Measurements from ENCODE around the gene RIOK2.

RIOK2 gene

GRCh38 chr5:97224112-97224750 lies 41.2 kb upstream of the RIOK2 start:
- H2BK5ac ChIP-seq (ENCODE audit: low read length) = no peak overlapping the region
- no peaks in the 10 kb centered on the region for H3K4me1 ChIP-seq (ENCODE audit: control insufficient read depth, low read depth, low read length)
- H3K36me3 ChIP-seq (ENCODE audit: control insufficient read depth, insufficient read depth, low read length) = no peaks in the 10 kb centered on the region
- no peaks in the 10 kb centered on the region for H3K27me3 ChIP-seq (ENCODE audit: insufficient read depth, low read length, poor library complexity)
- H3K79me2 ChIP-seq (ENCODE audit: control insufficient read depth, insufficient read depth, low read length) = no peaks in the 10 kb centered on the region
- no peak overlapping the region for H3K18ac ChIP-seq (ENCODE audit: low read length)
- H4K5ac ChIP-seq (ENCODE audit: low read length) = no peak overlapping the region
- no peaks in the 10 kb centered on the region for H3K79me1 ChIP-seq (ENCODE audit: low read length)
- H3K56ac ChIP-seq (ENCODE audit: low read length) = no peak overlapping the region
- H3K23ac ChIP-seq (ENCODE audit: low read length) = no peak overlapping the region
- no peak overlapping the region for H4K8ac ChIP-seq (ENCODE audit: low read depth, low read length)
- H3K27ac ChIP-seq (ENCODE audit: low read depth, low read length) = no peak overlapping the region
- no peak for DNase-seq
- no peak overlapping the region for H2BK15ac ChIP-seq (replicated peaks; ENCODE audit: low read depth)
- H3K9ac ChIP-seq (ENCODE audit: low read length) = no peak overlapping the region
- no peak overlapping the region for H3K4me2 ChIP-seq (ENCODE audit: low read length)
- no peak overlapping the region for H2AK5ac ChIP-seq (ENCODE audit: low read length)
- H3K4me3 ChIP-seq (ENCODE audit: low read length) = no peak overlapping the region
- WGBS (ENCODE audit: extremely low coverage, insufficient coverage, low lambda C conversion rate) = no CpG with 5 or more reads among the region's 1 CpG
- no peak overlapping the region for H3K4ac ChIP-seq (ENCODE audit: low read depth, low read length)
- H2BK120ac ChIP-seq (ENCODE audit: low read depth, low read length) = no peak overlapping the region

- Histone ChIP-seq H4K8ac (ENCODE audit: low read depth, low read length) (no peak overlapping the region), H2BK120ac (ENCODE audit: low read depth, low read length) (no peak overlapping the region), H3K23ac (ENCODE audit: low read length) (no peak overlapping the region), H3K4me3 (ENCODE audit: low read length) (no peak overlapping the region), H2BK15ac (replicated peaks; ENCODE audit: low read depth) (no peak overlapping the region), H3K4ac (ENCODE audit: low read depth, low read length) (no peak overlapping the region), H2AK5ac (ENCODE audit: low read length) (no peak overlapping the region), H3K27ac (ENCODE audit: low read depth, low read length) (no peak overlapping the region), H4K5ac (ENCODE audit: low read length) (no peak overlapping the region), H3K9ac (ENCODE audit: low read length) (no peak overlapping the region), H3K36me3 (ENCODE audit: control insufficient read depth, insufficient read depth, low read length) (no peaks in the 10 kb centered on the region), H3K4me1 (ENCODE audit: control insufficient read depth, low read depth, low read length) (no peaks in the 10 kb centered on the region), H2BK5ac (ENCODE audit: low read length) (no peak overlapping the region), H3K18ac (ENCODE audit: low read length) (no peak overlapping the region), H3K79me2 (ENCODE audit: control insufficient read depth, insufficient read depth, low read length) (no peaks in the 10 kb centered on the region), H3K56ac (ENCODE audit: low read length) (no peak overlapping the region), H3K27me3 (ENCODE audit: insufficient read depth, low read length, poor library complexity) (no peaks in the 10 kb centered on the region), H3K4me2 (ENCODE audit: low read length) (no peak overlapping the region), H3K79me1 (ENCODE audit: low read length) (no peaks in the 10 kb centered on the region)
- WGBS (ENCODE audit: extremely low coverage, insufficient coverage, low lambda C conversion rate) = no CpG with 5 or more reads among the region's 2 CpGs
- no peak for DNase-seq
Observed at GRCh38 chr5:97223596-97223995, 40.5 kb upstream of the RIOK2 start.

- Histone ChIP-seq H2BK120ac (ENCODE audit: low read depth, low read length) (no peak overlapping the region), H4K8ac (ENCODE audit: low read depth, low read length) (no peak overlapping the region), H3K36me3 (ENCODE audit: control insufficient read depth, insufficient read depth, low read length) (no peaks in the 10 kb centered on the region), H3K4ac (ENCODE audit: low read depth, low read length) (no peak overlapping the region), H3K4me3 (ENCODE audit: low read length) (no peak overlapping the region), H3K56ac (ENCODE audit: low read length) (no peak overlapping the region), H3K23ac (ENCODE audit: low read length) (no peak overlapping the region), H3K4me2 (ENCODE audit: low read length) (no peak overlapping the region), H2AK5ac (ENCODE audit: low read length) (no peak overlapping the region), H3K79me1 (ENCODE audit: low read length) (no peaks in the 10 kb centered on the region), H4K5ac (ENCODE audit: low read length) (no peak overlapping the region), H3K79me2 (ENCODE audit: control insufficient read depth, insufficient read depth, low read length) (no peaks in the 10 kb centered on the region), H3K4me1 (ENCODE audit: control insufficient read depth, low read depth, low read length) (no peaks in the 10 kb centered on the region), H3K27ac (ENCODE audit: low read depth, low read length) (no peak overlapping the region), H3K9ac (ENCODE audit: low read length) (no peak overlapping the region), H2BK5ac (ENCODE audit: low read length) (no peak overlapping the region), H2BK15ac (replicated peaks; ENCODE audit: low read depth) (no peak overlapping the region), H3K18ac (ENCODE audit: low read length) (no peak overlapping the region), H3K27me3 (ENCODE audit: insufficient read depth, low read length, poor library complexity) (no peaks in the 10 kb centered on the region)
- WGBS (ENCODE audit: extremely low coverage, insufficient coverage, low lambda C conversion rate) = no CpG with 5 or more reads among the region's 2 CpGs
- no peak for DNase-seq
Observed at GRCh38 chr5:97209343-97209742, 26.3 kb upstream of the RIOK2 start.

GRCh38 chr5:97208714-97209113 lies 25.7 kb upstream of the RIOK2 start:
- no CpG with 5 or more reads among the region's 2 CpGs for WGBS (ENCODE audit: extremely low coverage, insufficient coverage, low lambda C conversion rate)
- no peaks in the 10 kb centered on the region for H3K27me3 ChIP-seq (ENCODE audit: insufficient read depth, low read length, poor library complexity)
- H3K79me1 ChIP-seq (ENCODE audit: low read length) = no peaks in the 10 kb centered on the region

GRCh38 chr5:97208184-97208713 lies 25.2 kb upstream of the RIOK2 start:
- Histone ChIP-seq H3K18ac (ENCODE audit: low read length) (no peak overlapping the region), H3K56ac (ENCODE audit: low read length) (no peak overlapping the region), H3K79me1 (ENCODE audit: low read length) (no peaks in the 10 kb centered on the region), H3K4me2 (ENCODE audit: low read length) (no peak overlapping the region), H3K27me3 (ENCODE audit: insufficient read depth, low read length, poor library complexity) (no peaks in the 10 kb centered on the region), H4K8ac (ENCODE audit: low read depth, low read length) (no peak overlapping the region), H3K9ac (ENCODE audit: low read length) (no peak overlapping the region), H2AK5ac (ENCODE audit: low read length) (no peak overlapping the region), H2BK15ac (replicated peaks; ENCODE audit: low read depth) (no peak overlapping the region), H3K36me3 (ENCODE audit: control insufficient read depth, insufficient read depth, low read length) (no peaks in the 10 kb centered on the region), H3K79me2 (ENCODE audit: control insufficient read depth, insufficient read depth, low read length) (no peaks in the 10 kb centered on the region), H2BK120ac (ENCODE audit: low read depth, low read length) (no peak overlapping the region), H3K27ac (ENCODE audit: low read depth, low read length) (no peak overlapping the region), H3K4ac (ENCODE audit: low read depth, low read length) (no peak overlapping the region), H3K23ac (ENCODE audit: low read length) (no peak overlapping the region), H3K4me1 (ENCODE audit: control insufficient read depth, low read depth, low read length) (no peaks in the 10 kb centered on the region), H4K5ac (ENCODE audit: low read length) (no peak overlapping the region), H3K4me3 (ENCODE audit: low read length) (no peak overlapping the region), H2BK5ac (ENCODE audit: low read length) (no peak overlapping the region)
- no CpG with 5 or more reads among the region's 6 CpGs for WGBS (ENCODE audit: extremely low coverage, insufficient coverage, low lambda C conversion rate)
- DNase-seq = no peak

More at GRCh38 chr5:97208714-97209113, 25.7 kb upstream of the RIOK2 start:
- no peaks in the 10 kb centered on the region for H3K79me2 ChIP-seq (ENCODE audit: control insufficient read depth, insufficient read depth, low read length)
- no peak overlapping the region for H2BK120ac ChIP-seq (ENCODE audit: low read depth, low read length)
- no peak overlapping the region for H3K4me3 ChIP-seq (ENCODE audit: low read length)
- no peak overlapping the region for H4K8ac ChIP-seq (ENCODE audit: low read depth, low read length)
- no peak overlapping the region for H3K23ac ChIP-seq (ENCODE audit: low read length)
- no peak overlapping the region for H2BK15ac ChIP-seq (replicated peaks; ENCODE audit: low read depth)
- no peak overlapping the region for H3K9ac ChIP-seq (ENCODE audit: low read length)
- no peak for DNase-seq
- no peak overlapping the region for H2BK5ac ChIP-seq (ENCODE audit: low read length)
- no peak overlapping the region for H4K5ac ChIP-seq (ENCODE audit: low read length)
- no peak overlapping the region for H3K27ac ChIP-seq (ENCODE audit: low read depth, low read length)
- H3K18ac ChIP-seq (ENCODE audit: low read length) = no peak overlapping the region
- H3K56ac ChIP-seq (ENCODE audit: low read length) = no peak overlapping the region
- H3K4me2 ChIP-seq (ENCODE audit: low read length) = no peak overlapping the region
- H3K4me1 ChIP-seq (ENCODE audit: control insufficient read depth, low read depth, low read length) = no peaks in the 10 kb centered on the region
- H3K36me3 ChIP-seq (ENCODE audit: control insufficient read depth, insufficient read depth, low read length) = no peaks in the 10 kb centered on the region
- H3K4ac ChIP-seq (ENCODE audit: low read depth, low read length) = no peak overlapping the region
- H2AK5ac ChIP-seq (ENCODE audit: low read length) = no peak overlapping the region

- no peaks in the 10 kb centered on the region for H3K36me3 ChIP-seq (ENCODE audit: control insufficient read depth, insufficient read depth, low read length)
- H2BK120ac ChIP-seq (ENCODE audit: low read depth, low read length) = no peak overlapping the region
- no peak overlapping the region for H3K9ac ChIP-seq (ENCODE audit: low read length)
- H3K4me2 ChIP-seq (ENCODE audit: low read length) = no peak overlapping the region
- H3K79me1 ChIP-seq (ENCODE audit: low read length) = no peaks in the 10 kb centered on the region
- H2BK15ac ChIP-seq (replicated peaks; ENCODE audit: low read depth) = no peak overlapping the region
- H3K27me3 ChIP-seq (ENCODE audit: insufficient read depth, low read length, poor library complexity) = no peaks in the 10 kb centered on the region
- no peak overlapping the region for H3K56ac ChIP-seq (ENCODE audit: low read length)
- no peak overlapping the region for H3K23ac ChIP-seq (ENCODE audit: low read length)
- no peaks in the 10 kb centered on the region for H3K4me1 ChIP-seq (ENCODE audit: control insufficient read depth, low read depth, low read length)
- DNase-seq = no peak
- no peak overlapping the region for H2BK5ac ChIP-seq (ENCODE audit: low read length)
- H3K4ac ChIP-seq (ENCODE audit: low read depth, low read length) = no peak overlapping the region
- no peak overlapping the region for H4K8ac ChIP-seq (ENCODE audit: low read depth, low read length)
- H4K5ac ChIP-seq (ENCODE audit: low read length) = no peak overlapping the region
- no CpG with 5 or more reads among the region's 2 CpGs for WGBS (ENCODE audit: extremely low coverage, insufficient coverage, low lambda C conversion rate)
- H2AK5ac ChIP-seq (ENCODE audit: low read length) = no peak overlapping the region
- H3K18ac ChIP-seq (ENCODE audit: low read length) = no peak overlapping the region
- H3K4me3 ChIP-seq (ENCODE audit: low read length) = no peak overlapping the region
- no peak overlapping the region for H3K27ac ChIP-seq (ENCODE audit: low read depth, low read length)
- no peaks in the 10 kb centered on the region for H3K79me2 ChIP-seq (ENCODE audit: control insufficient read depth, insufficient read depth, low read length)
Observed at GRCh38 chr5:97194366-97194765, 11.3 kb upstream of the RIOK2 start.
